Amniotic epithelial cell (primary cell): Measurements from ENCODE around the gene FAR2.
"Not testable (repeated sequence)": the region's sequence is repeated elsewhere in the genome, so short reads cannot be mapped to it uniquely, and the experiment has no call there.

ENCODE experiments used
- DNase-seq: peaks from one replicate; pipeline ENCODE4 v3.0.0-alpha.2; 2010; ENCODE audit warnings: low read depth

Gene FAR2

DNA sequence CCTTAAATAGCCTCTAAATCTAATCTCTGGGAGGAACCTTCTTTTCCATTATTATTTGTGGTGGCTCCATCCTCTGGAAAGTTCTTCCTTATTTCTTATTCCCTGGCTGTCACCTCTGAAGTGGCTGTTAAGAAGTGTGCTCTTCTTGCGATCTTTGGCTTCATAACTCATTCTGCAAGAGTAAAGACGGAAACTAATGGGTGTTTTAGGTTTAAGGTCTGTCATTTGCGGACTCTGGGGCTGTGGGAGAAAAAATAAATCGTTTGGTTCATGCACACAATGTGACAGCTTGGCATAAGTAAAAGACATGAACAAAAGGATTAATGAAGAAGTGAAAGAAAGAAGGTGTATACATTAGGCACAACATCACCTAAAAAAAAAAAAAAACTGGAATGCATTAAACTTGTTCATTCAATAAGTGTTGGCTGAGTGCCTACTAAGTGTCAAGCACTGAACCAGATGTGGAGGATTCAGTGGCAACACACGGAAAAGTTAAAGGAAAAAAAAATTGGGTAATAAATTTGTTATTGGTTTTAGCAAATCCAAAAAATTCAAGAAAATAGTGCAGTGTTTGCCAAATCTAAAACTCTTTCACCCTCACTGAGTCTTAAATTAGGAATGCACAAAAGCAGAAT, 132.4 kb downstream of the FAR2 start:
- DNase-seq = no peak

DNA sequence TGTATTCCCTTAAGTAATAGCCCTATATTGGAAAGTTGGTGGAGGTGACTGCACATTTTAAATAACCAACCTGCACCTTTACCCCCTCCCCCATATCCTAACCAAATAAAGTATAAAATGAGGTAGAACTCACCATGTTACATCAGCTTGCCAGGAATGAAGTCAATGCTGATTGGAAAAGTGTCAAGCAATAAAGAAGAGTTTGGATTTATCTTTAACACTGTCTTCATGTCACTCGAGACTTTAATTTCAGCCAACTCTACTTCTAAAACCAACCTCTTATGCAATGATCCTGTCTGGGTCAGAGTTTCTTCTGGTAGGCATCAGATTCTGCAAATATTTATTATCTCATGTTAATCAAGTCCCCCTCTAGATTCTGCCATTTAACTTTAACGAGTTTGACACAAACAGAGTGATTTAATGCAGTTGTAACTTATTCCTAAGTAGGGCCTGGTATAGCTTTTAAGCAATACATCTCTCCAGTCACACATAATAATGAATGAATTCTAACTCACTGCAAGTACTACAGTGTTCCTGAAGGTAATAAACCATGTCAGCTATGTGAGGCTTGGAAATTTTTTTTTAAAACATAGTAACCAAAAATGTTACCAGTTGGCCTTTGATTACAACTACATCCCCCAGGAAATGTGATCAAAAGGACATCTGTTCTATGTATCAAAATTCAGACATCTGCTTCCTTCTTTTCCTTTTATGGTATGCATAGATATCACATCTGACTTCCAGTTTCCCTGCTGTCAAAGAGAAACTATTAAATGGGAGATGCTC, 133.1 kb downstream of the FAR2 start:
- DNase-seq = no peak

DNA sequence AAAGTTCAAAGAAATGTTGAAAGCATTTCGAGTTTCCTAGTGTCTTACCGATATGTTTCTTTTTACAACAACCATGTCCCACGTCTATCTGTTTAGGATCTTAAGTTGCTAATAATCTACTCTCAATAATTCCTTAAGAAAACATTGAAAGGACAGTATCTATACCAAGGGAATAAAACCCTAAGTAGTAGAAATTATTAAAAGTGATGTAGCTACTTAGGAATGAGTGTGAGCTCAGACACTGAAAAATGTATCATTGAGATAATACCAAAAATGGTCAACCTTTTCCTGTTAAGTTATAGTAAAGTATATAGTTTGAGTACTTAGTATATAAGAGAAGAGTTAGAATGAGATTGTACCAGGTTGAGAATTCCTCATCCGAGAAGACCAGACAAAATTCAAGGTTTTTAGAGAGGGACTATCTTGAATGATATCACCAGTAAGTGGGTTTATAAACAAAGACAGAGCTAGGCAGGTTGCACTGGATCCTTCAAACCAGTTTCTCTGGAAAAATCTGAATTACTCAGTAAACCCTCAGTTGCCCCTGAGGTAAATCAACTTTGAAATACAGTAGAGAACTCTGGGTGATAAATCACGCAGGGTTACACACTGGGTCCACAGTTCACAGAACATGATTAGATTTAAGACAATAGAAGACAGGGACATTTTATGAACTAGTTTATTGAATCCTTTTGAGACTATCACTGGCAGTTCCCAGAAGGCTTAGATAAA, 135.1 kb downstream of the FAR2 start:
- DNase-seq = peak; percentile 6

DNA sequence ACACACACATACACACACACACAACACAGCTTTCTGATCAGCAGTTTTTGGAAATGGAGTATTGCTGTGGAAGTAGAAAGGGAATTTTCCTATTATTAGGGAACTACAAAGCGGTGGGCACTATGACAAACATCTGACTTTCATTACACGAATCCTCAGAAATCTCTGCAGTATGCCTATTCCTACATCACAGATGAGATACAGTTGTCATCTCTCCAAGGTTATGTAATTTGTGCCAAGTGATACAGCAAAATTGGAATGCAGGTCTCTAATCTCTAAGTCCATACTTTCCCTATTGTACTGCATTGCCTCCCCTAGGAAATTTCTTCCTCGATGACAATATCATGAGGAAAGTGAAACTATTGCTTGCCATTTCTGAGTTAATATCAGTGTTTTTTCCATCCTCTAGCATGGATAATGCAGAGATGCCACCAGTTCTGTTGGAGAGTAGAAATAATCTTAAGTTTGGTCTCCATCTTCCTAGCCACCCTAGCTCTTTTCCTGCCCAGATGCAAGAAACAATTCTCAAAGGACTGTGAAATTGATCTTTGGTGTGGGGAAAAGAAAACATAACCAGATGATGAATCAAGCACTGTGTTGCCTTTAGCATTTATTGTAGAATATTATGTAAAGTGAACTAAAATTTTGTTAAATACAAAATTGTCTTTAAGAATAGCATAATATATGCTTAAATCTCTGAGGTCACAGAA, 137.2 kb downstream of the FAR2 start:
- DNase-seq = no peak

DNA sequence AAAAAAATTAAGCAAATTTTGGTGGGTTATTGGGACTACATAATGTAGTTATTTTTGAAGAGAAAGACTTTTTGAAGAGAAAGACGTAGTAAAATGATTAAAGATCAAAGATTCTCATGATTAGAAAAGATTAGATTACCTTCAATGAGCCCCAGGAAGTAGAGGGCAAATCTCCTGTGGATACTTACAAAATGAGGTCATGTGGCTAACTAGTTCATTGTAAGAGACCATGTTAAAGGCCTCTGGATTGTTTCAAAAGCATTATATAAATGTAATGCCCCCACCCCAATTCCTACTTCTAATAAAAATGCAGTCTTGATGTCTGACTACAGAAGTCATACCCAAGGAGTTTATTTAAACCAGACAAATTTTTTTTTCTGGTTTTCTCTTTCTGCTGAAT, 138.5 kb downstream of the FAR2 start:
- no peak for DNase-seq

DNA sequence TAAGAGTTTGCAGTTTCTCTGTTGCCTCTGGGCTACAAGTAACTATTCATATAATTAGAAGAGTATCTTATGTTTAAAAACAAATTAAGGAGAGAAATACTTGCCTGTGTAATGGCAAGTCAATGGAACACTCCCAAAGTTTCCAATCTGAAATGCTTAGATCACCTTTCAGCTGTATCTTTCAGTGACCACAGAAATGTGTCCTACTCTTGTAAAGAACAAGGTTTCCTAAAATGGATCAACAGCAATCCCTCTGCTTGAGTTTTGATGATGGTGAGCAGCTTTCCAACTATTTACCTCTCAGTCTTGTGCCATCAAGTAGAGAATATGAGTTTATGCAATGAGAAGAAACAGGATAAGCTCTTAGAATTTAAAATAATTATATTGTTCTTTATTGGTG, 139.0 kb downstream of the FAR2 start:
- no peak for DNase-seq

DNA sequence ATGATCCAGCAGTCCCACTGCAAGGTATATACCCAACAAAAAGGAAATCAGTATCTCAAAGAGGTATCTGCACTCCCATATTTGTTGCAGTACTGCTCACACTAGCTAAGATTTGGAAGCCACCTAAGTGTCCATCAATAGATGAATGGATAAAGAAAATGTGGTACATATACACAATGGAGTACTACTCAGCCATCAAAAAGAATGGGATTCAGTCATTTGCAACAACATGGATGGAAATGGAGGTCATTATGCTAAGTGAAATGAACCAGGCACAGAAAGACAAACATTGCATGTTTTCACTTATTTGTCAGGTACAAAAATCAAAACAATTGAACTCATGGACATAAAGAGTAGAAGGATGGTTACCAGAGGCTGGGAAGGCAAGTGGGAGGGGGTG, 141.4 kb downstream of the FAR2 start:
- not testable (repeated sequence) for DNase-seq

DNA sequence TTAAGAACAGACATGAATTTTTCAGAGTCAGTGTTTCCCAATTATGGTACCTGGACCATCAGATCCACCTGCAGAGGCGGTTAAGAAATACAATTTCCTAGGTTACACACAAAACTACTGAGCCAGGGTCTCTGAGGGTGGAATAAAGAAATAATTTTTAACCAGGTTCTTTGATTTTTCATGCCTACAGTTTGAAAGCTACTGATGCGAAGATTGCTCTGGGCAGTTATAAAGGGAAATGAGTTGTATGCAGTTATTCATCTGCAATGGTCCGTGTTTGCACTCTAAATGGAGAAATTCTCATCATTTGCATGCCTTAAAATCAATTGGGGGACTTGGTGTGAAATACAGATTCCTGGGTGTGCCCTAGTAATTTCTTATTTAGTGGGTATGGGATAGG, 142.1 kb downstream of the FAR2 start:
- no peak for DNase-seq

DNA sequence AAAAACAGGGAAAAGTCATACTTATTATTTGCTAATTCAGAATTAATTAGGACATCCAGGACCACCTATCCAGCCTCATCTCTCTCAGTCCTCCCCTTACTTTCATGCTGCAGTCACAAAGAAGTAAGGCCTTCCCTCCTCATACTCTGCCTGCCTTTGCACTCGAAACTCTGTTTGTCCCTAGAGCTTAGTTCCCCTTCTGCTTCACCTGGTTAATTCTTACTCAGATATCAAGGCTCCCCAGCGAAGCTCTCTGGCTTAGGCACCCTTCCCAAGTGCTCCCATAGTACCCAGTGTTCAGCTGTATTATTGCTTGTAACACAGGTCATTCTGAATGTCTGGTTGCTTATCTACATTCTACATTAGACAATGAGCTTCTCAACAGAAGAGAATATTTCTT, 150.6 kb downstream of the FAR2 start:
- no peak for DNase-seq

DNA sequence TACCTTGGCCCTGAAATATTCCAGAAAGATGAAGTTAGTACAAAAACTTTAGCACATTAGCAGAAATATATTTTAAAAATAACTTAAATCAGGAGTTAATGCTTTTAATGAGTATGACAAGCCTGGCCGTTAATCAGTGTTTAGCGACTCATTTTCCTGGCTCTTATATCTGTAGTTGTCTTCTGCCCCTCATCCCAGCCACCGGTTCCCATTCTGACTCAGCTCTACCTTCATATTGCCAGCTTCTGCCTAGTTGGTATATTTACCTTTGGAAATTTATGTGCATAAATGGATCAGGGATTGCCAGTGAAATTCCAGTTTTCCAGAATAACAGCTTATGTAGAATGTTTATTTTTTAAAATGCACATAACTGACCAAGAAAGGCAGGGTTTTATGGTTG, 152.0 kb downstream of the FAR2 start:
- no peak for DNase-seq

DNA sequence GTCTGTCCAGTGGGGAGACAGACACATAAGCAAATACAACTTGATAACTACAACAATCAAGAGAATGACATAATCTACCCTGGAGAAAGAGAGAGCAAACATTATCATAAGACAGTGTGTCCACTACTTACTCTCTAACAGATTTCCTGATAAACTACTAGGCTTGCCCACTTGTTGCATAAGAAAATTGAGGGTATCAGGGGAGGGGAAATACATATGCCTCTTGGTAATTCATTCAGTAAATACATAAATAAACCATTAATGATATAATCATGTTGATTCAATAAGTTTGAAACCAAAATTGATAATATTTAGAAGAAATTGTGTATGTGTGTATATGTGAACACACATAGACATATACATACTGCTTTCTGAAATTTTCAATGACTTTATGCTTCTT, 155.3 kb downstream of the FAR2 start:
- DNase-seq = no peak

DNA sequence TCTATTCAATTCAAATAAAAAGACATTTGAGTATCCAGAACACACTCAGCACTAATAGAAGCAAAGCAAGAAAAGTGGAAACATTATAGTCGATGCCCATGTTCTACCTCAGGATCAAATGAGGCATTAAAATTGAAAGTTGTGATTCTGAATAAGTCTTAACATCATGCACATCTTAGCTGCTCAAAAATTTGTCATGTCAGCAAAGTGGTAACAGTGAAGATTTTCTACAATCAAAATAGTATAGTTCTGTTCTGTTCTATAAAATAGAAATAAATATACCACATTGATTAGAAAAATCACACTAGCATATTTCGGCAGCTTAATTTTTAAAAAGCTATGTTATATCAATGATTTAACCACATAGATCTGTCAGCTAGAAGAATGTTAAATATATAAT, 157.2 kb downstream of the FAR2 start:
- DNase-seq = no peak

DNA sequence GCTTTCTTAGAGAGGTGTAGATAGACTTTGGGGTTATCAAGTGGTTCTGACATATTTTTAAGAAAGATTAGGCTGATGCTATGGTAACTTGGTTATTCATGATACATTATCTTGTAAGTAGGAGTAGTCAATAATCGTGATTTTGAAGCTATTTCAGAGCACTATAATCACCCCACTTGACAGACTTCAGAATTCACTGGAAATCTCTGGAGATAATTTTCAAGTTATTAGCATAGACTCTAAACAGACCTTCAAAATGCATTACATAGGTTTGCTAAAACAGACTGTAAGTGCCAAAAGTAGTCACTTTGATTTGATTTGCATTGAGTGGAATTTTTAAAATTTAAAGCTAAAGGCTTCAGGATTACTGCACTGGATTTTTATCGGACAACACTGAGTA, 157.6 kb downstream of the FAR2 start:
- no peak for DNase-seq

DNA sequence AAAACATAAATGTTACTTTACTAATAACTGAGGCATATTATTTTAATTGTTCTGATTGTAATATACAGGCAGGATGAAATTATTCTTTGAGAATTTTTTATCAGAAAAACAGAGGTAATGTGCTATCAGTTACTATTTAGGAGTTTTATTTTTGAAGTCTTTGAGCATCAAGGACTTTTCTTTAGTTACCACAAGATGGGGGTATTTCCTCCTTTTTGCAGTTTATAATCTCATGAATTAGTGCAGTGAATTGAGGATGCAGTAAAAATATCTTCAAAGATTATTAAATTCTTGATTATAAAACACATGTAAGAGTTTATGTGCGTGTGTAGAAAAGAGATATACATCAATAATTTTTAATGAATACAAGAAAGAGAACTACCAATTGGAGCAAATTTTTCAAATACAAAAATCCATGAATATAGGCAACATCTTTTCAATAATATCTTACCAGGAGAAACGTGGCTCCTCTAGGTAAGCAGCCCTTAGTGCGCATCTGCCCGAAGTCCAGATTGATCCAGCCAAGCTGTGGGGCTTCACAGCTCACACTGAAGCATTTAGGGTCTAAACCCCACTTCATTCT, 160.3 kb downstream of the FAR2 start:
- DNase-seq = peak; percentile 47

DNA sequence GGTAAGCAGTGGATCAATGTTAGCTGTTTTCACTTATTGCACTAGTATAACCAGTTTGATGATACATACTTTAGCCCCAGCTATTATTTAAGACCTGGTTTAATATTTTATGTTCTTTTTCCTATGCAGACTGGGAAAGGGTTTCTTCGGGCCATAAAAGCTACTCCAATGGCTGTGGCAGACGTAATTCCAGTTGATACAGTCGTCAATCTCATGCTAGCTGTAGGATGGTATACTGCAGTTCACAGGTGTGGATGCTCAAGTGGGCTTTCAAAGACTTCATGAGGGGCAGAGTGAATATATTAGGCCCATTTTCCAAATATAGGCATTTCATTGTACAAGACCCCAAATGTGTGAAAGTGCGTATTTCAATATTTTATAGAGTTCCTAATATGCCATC, 161.8 kb downstream of the FAR2 start:
- no peak for DNase-seq

DNA sequence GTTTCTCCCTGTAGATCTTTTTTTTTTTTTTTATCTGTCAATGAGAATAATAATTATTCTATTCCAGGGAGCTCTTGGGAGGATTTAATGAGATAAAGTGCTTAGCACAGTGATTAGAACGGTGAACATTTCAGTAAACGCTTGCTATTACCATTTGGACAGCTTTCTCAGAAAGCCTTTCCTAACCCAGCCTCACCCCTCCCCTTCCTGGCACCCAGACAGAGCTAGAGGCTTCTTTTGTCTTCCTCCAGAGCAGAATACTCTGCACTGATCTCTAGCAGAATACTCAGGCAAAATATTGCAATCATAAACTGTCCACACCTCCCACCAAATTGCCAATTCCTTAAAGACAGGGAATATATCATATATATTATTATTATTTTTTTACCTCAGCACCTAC, 165.3 kb downstream of the FAR2 start:
- no peak for DNase-seq

DNA sequence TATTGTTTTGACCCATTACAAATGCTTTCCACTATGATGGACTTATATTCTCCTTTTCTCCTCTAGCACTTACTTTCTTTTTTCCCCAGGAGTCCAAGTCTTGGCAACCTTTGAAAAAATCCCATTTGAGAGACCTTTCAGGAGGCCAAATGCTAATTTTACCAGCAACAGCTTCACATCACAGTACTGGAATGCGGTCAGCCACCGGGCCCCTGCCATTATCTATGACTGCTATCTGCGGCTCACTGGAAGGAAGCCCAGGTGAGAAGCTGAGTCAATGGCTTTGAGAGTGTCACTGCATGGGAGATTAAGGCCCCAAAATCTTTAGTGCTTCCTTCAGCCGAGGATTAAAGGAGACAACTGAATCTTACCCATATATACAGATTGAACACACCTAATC, 167.7 kb downstream of the FAR2 start:
- DNase-seq = peak; percentile 29

DNA sequence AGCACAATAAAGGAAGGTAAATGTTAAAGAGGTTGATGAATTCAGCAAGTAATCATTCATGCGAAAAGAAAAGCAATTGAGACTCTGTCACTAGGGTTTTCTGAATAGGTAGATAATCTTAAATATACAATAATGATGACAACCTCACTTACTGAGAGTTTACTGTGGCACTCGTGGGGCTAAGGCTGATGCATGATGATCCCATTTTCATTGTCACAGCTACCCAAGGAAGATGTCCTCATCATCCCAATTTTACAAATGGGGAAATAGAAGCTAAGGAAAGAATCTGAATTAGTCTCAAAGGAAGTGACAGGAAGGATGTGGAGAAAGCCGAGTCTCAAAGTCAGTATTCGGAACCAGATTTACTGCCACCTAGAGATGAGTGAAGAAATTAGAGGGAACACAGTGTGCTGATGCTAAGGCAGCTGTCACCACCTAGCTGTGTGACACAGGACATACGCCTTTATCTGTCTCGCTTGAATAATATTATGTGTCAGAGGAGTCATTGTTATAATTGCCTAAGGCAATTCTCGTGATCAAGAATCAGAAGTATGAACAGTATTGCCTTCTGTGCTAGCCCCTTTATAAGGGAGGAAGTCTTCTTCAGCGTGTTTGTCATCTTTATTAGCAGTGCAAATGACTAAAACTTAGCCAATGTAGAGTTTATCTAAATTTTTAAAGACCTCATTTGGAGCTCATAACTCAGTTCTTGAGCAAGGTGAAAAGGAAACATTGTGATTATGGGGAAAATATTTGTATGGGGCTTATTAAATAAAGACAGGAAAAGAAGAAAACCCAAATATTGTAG, 168.7 kb downstream of the FAR2 start:
- DNase-seq = peak; percentile 16

DNA sequence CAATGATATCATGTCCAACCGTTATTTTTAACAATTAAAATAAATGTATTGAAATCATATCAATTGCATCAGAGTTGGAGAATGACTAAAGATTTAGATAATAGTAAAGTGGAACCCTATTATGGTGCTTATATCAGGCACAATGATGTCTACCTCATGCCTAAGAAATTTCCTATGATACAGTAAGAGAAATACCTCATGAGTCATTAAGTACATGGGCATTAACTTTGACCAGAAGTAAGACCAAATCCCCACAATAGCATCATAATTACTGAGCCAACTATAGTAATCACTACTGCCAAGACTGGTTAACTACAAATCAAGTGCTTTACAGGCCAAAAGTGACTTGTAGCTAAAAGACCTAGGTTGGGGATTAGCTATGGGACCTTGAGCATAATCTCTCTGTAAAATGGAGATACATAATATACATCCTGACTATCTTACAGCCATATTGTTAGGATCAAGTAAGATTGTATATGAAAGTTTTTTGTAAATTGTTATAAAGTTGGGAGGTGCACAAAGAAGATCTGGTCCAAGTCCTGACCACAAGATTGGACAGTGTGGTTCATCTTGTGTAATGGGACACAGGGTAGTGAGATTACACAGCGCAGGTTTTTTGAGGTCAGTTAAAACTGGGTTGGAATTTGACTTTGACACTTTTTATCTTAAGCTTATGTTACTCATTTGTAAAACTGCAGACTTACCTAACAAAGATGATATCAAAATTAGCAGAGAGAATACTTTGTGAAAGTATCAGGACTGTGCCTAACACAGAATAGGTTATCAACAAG, 171.4 kb downstream of the FAR2 start:
- DNase-seq = peak; percentile 97

DNA sequence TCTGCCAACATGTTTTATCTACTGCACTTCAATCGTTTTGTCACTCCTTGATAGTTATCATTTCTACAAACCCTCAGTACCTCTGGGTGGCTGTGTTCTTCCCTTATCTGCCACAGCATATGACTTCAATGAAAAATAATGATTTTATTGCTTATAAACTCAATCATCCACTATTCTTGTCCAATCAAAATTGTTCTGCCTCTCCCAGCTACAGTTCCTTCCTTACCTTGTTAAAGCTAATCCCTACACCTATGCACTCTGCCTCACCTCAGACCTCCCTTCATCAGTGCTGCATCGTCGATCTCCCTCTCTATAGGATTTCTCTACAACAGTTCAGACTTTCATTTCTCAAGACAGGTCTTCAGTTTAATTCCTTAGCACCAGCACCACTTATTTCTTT, 173.1 kb downstream of the FAR2 start:
- DNase-seq = no peak

DNA sequence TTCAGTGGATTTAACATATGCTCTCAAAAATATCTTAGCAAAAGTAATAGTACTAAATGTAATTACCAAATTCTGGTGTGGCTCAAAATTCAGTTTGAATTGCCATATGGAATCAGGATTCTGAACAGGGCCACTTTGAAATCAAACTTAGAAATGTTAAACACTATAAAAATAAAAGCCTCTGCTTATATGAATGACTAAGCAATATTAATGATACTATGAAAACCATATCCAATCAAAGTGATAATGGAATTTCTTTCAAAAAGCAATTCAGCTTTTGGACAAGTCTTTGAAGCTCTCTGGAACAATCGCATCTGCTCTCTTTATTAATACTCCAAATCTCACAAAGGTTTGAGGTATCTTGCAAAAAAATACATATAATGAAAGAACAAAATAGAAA, 180.3 kb downstream of the FAR2 start:
- DNase-seq = no peak
